ENCODE data around the gene MARCHF2. TPM values are rescaled to one million over a fixed set of nuclear protein-coding genes. Genes with fewer than 3 reads are reported as not detected.

Gene MARCHF2
- total RNA-seq, 1 donor from 2014 or later = 149 TPM

- DNase-seq (ENCODE audit: low read depth, low spot score) = no peak
Measured at GRCh38 chr19:8475005-8475404, 61.9 kb downstream of the MARCHF2 start.

GRCh38 chr19:8476524-8476923 is 63.4 kb downstream of the MARCHF2 start:
- DNase-seq (ENCODE audit: low read depth, low spot score) = no peak

- DNase-seq (ENCODE audit: low read depth, low spot score) = no peak
Measured at GRCh38 chr19:8477889-8478288, 64.8 kb downstream of the MARCHF2 start.

GRCh38 chr19:8478598-8478997 is 65.5 kb downstream of the MARCHF2 start:
- no peak for DNase-seq (ENCODE audit: low read depth, low spot score)

GRCh38 chr19:8481201-8481600 is 68.1 kb downstream of the MARCHF2 start:
- DNase-seq (ENCODE audit: low read depth, low spot score) = no peak

GRCh38 chr19:8481616-8482015 is 68.5 kb downstream of the MARCHF2 start:
- no peak for DNase-seq (ENCODE audit: low read depth, low spot score)

GRCh38 chr19:8482696-8483095 is 69.6 kb downstream of the MARCHF2 start:
- no peak for DNase-seq (ENCODE audit: low read depth, low spot score)

- DNase-seq (ENCODE audit: low read depth, low spot score) = no peak
Measured at GRCh38 chr19:8483165-8483564, 70.1 kb downstream of the MARCHF2 start.

- DNase-seq (ENCODE audit: low read depth, low spot score) = no peak
Measured at GRCh38 chr19:8484331-8484894, 71.3 kb downstream of the MARCHF2 start.

- DNase-seq (ENCODE audit: low read depth, low spot score) = no peak
Measured at GRCh38 chr19:8485561-8486371, 72.7 kb downstream of the MARCHF2 start.

GRCh38 chr19:8486661-8487136 is 73.6 kb downstream of the MARCHF2 start:
- DNase-seq (ENCODE audit: low read depth, low spot score) = no peak

- DNase-seq (ENCODE audit: low read depth, low spot score) = no peak
Measured at GRCh38 chr19:8487137-8487851, 74.2 kb downstream of the MARCHF2 start.

GRCh38 chr19:8488365-8488764 is 75.3 kb downstream of the MARCHF2 start:
- no peak for DNase-seq (ENCODE audit: low read depth, low spot score)

Other genes with a start within 250 kb of the MARCHF2 start
- gene CERS4, start 203.9 kb upstream of the MARCHF2 start, total RNA-seq = 1.3 and 2.5 TPM in 2 replicates
- 32.5 and 35.6 TPM in 2 replicates for gene CD320, start 104.9 kb upstream of the MARCHF2 start, total RNA-seq
- 24.3 and 46.7 TPM in 2 replicates for gene NDUFA7, start 91.9 kb upstream of the MARCHF2 start, total RNA-seq
- gene RPS28, start 91.8 kb upstream of the MARCHF2 start, total RNA-seq = 273 and 792 TPM in 2 replicates
- gene KANK3, start 70.0 kb upstream of the MARCHF2 start, total RNA-seq = 12.1 and 18.4 TPM in 2 replicates
- 4.3 and 13.2 TPM in 2 replicates for gene ANGPTL4, start 49.1 kb upstream of the MARCHF2 start, total RNA-seq
- gene RAB11B, start 22.9 kb upstream of the MARCHF2 start, total RNA-seq = 38.4 and 51.9 TPM in 2 replicates
- gene HNRNPM, start 31.7 kb downstream of the MARCHF2 start, total RNA-seq = 91.6 and 122 TPM in 2 replicates
- gene PRAM1, start 89.3 kb downstream of the MARCHF2 start, total RNA-seq = not detected in 2 replicates
- gene ZNF414, start 100.9 kb downstream of the MARCHF2 start, total RNA-seq = 2.4 and 3.6 TPM in 2 replicates
- gene MYO1F, start 164.1 kb downstream of the MARCHF2 start, total RNA-seq = 0.13 and 0.25 TPM in 2 replicates
- 2.0 and 2.7 TPM in 2 replicates for gene ADAMTS10, start 197.4 kb downstream of the MARCHF2 start, total RNA-seq
- gene NFILZ, start 217.3 kb downstream of the MARCHF2 start, total RNA-seq = not detected in 2 replicates

All from pulmonary artery endothelial cell (primary cell).